Endothelial cell of umbilical vein (primary cell): ENCODE data around the gene POLN.

ENCODE experiments used
- CTCF ChIP-seq, 2 donors: IDR thresholded peaks; 1 replicate in 1 of 2; 2 replicates in 1 of 2; pipeline ENCODE4 v1.5.1; 2011; ENCODE audit warnings: low read length in 2 of 2, mild to moderate bottlenecking in 2 of 2, moderate library complexity in 2 of 2, control low read depth in 1 of 2, inconsistent platforms in 1 of 2, low read depth in 1 of 2; ENCODE audit not compliant: insufficient read depth in 1 of 2; ENCODE audit errors: extremely low read depth in 1 of 2
- EZH2 ChIP-seq: IDR thresholded peaks from 2 replicates; pipeline ENCODE4 v1.6.1; 2012; ENCODE audit warnings: borderline replicate concordance, low read depth, mild to moderate bottlenecking, moderate library complexity, low read length, inconsistent platforms; ENCODE audit not compliant: severe bottlenecking
- FOS ChIP-seq: IDR thresholded peaks from 2 replicates; pipeline ENCODE4 v1.6.1; 2011; ENCODE audit warnings: mild to moderate bottlenecking, low read length, moderate library complexity, borderline replicate concordance; ENCODE audit not compliant: insufficient read depth
- GATA2 ChIP-seq: IDR thresholded peaks from 2 replicates; pipeline ENCODE4 v1.7.0; 2011; ENCODE audit warnings: low read depth, mild to moderate bottlenecking, moderate library complexity, mixed read lengths, low read length; ENCODE audit not compliant: insufficient read length, insufficient read depth
- JUN ChIP-seq: IDR thresholded peaks from 2 replicates; pipeline ENCODE4 v1.6.1; 2011; ENCODE audit warnings: borderline replicate concordance, low read depth; ENCODE audit not compliant: insufficient read length, insufficient read depth
- MYC ChIP-seq: IDR thresholded peaks from one replicate; pipeline ENCODE4 v1.6.1; 2011; ENCODE audit warnings: mild to moderate bottlenecking, low read depth, low read length
- POLR2A ChIP-seq: IDR thresholded peaks from 2 replicates; pipeline ENCODE4 v1.6.1; 2012; ENCODE audit warnings: low read depth, mild to moderate bottlenecking, control low read depth, low read length
- POLR2AphosphoS5 ChIP-seq: IDR thresholded peaks from 2 replicates; pipeline ENCODE4 v1.6.1; 2012; ENCODE audit warnings: low read depth, mild to moderate bottlenecking, control low read depth, low read length, moderate library complexity; ENCODE audit not compliant: insufficient read depth
- TF ChIP-seq, protein P1 (sequence below): IDR thresholded peaks from 2 replicates; pipeline ENCODE4 v1.6.1; 2011; ENCODE audit not compliant: insufficient read depth, insufficient read length

- TF ChIP-seq EZH2 (no peak), CTCF (IDR thresholded peaks at IDR 0.05; ENCODE audit: extremely low read depth in 1 of 2, insufficient read depth in 1 of 2, low read depth in 1 of 2, low read length in 2 of 2) (no peak), POLR2A (no peak), POLR2AphosphoS5 (no peak), FOS (no peak), MYC (no peak), JUN (no peak), GATA2 (no peak)
- TF ChIP-seq, protein P1, sequence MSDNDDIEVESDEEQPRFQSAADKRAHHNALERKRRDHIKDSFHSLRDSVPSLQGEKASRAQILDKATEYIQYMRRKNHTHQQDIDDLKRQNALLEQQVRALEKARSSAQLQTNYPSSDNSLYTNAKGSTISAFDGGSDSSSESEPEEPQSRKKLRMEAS, result no peak
Observed at GRCh38 chr4:2290488-2290887, 48.6 kb upstream of the POLN start.
